ENCODE measurements around the gene CLIP2. TPM values are rescaled to one million over a fixed set of nuclear protein-coding genes. Genes with fewer than 3 reads are reported as not detected.
"Not testable (repeated sequence)": the region's sequence is repeated elsewhere in the genome, so short reads cannot be mapped to it uniquely, and the experiment has no call there.

Gene CLIP2
- total RNA-seq, 2 experiments from 2014 or later, result 0.72 to 0.89 TPM

- H3K9me3 Mint-ChIP-seq, result peaks cover 3% of the 10 kb centered on the region
- H3K4me1 Mint-ChIP-seq, result peaks cover 27% of the 10 kb centered on the region
- no peak overlapping the region for H3K4me3 Mint-ChIP-seq
- CTCF ChIA-PET, result interaction anchor here (0.6 to 1.3 kb wide), 2 partner anchors 9 to 10 kb away, joined by 3 to 5 read pairs; no protein-coding TSS in a partner anchor
- no peak for DNase-seq
- no peaks in the 10 kb centered on the region for H3K36me3 Mint-ChIP-seq (ENCODE audit: low read depth)
- POLR2A ChIA-PET, result no interaction called here
- H3K27me3 Mint-ChIP-seq, result peaks cover 2% of the 10 kb centered on the region
- H3K27ac Mint-ChIP-seq, result no peak overlapping the region
These were observed 18.7 kb downstream of the CLIP2 start for GRCh38 chr7:74307738-74308505.

GRCh38 chr7:74309181-74309580 is 20.0 kb downstream of the CLIP2 start:
- ChIA-PET POLR2A (no interaction called here), CTCF (interaction anchor here (0.6 to 1.9 kb wide), 2 partner anchors 103 to 384 kb away, joined by 3 to 4 read pairs; no protein-coding TSS in a partner anchor)
- peaks cover 2% of the 10 kb centered on the region for H3K27me3 Mint-ChIP-seq
- no peaks in the 10 kb centered on the region for H3K36me3 Mint-ChIP-seq (ENCODE audit: low read depth)
- H3K27ac Mint-ChIP-seq, result no peak overlapping the region
- no peak for DNase-seq
- peaks cover 3% of the 10 kb centered on the region for H3K9me3 Mint-ChIP-seq
- peaks cover 27% of the 10 kb centered on the region for H3K4me1 Mint-ChIP-seq
- H3K4me3 Mint-ChIP-seq, result no peak overlapping the region

- Mint-ChIP-seq H3K27ac (peak overlapping the region; percentile 16), H3K4me3 (no peak overlapping the region), H3K27me3 (peaks cover 2% of the 10 kb centered on the region), H3K9me3 (peaks cover 3% of the 10 kb centered on the region), H3K36me3 (ENCODE audit: low read depth) (no peaks in the 10 kb centered on the region), H3K4me1 (peaks cover 21% of the 10 kb centered on the region)
- CTCF ChIA-PET, result interaction anchor here (0.6 to 0.7 kb wide), 2 partner anchors 13 to 56 kb away, joined by 3 to 4 read pairs; no protein-coding TSS in a partner anchor
- no peak for DNase-seq
- POLR2A ChIA-PET, result no interaction called here
These were observed 22.1 kb downstream of the CLIP2 start for GRCh38 chr7:74311305-74311744.

GRCh38 chr7:74312418-74313028 is 23.3 kb downstream of the CLIP2 start:
- peaks cover 3% of the 10 kb centered on the region for H3K9me3 Mint-ChIP-seq
- CTCF ChIA-PET, result interaction anchor here (0.6 to 0.9 kb wide), 2 partner anchors 21 to 69 kb away, joined by 3 to 4 read pairs; no protein-coding TSS in a partner anchor
- H3K36me3 Mint-ChIP-seq (ENCODE audit: low read depth), result no peaks in the 10 kb centered on the region
- peaks cover 2% of the 10 kb centered on the region for H3K27me3 Mint-ChIP-seq
- POLR2A ChIA-PET, result no interaction called here
- DNase-seq, result no peak
- peaks cover 11% of the 10 kb centered on the region for H3K4me1 Mint-ChIP-seq
- no peak overlapping the region for H3K27ac Mint-ChIP-seq
- H3K4me3 Mint-ChIP-seq, result no peak overlapping the region

DNA sequence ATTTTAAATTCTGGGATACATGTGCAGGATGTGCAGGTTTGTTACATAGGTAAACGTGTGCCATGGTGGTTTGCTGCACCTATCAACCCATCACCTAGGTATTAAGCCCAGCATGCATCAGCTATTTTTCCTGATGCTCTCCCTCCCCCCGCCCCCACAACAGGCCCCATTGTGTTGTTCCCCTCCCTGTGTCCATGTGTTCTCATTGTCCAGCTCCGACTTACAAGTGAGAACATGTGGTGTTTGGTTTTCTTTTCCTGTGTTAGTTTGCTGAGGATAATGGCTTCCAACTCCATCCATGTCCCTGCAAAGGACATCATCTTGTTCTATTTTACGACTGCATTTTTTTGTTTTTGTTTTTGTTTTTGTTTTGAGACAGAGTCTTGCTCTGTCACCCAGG is 26.7 kb downstream of the CLIP2 start:
- H3K27me3 Mint-ChIP-seq; DNase-seq; H3K4me1 Mint-ChIP-seq; H3K9me3 Mint-ChIP-seq; POLR2A ChIA-PET; H3K36me3 Mint-ChIP-seq (ENCODE audit: low read depth); CTCF ChIA-PET; H3K4me3 Mint-ChIP-seq: not testable (repeated sequence)
- peak overlapping the region; percentile 5 for H3K27ac Mint-ChIP-seq

GRCh38 chr7:74317146-74317782 is 28.1 kb downstream of the CLIP2 start:
- H3K27ac Mint-ChIP-seq, result no peak overlapping the region
- no peak overlapping the region for H3K4me3 Mint-ChIP-seq
- DNase-seq, result no peak
- H3K36me3 Mint-ChIP-seq (ENCODE audit: low read depth), result no peaks in the 10 kb centered on the region
- CTCF ChIA-PET, result interaction anchor here (1.0 to 1.2 kb wide), 4 partner anchors 9 to 127 kb away, joined by 3 to 5 read pairs (median 4); no protein-coding TSS in a partner anchor
- H3K27me3 Mint-ChIP-seq, result no peaks in the 10 kb centered on the region
- POLR2A ChIA-PET, result no interaction called here
- peaks cover 3% of the 10 kb centered on the region for H3K4me1 Mint-ChIP-seq
- no peaks in the 10 kb centered on the region for H3K9me3 Mint-ChIP-seq

GRCh38 chr7:74318043-74318442 is 28.8 kb downstream of the CLIP2 start:
- ChIA-PET POLR2A (no interaction called here), CTCF (interaction anchor here (1.0 to 1.2 kb wide), 3 partner anchors 10 to 126 kb away, joined by 3 to 5 read pairs (median 4); no protein-coding TSS in a partner anchor)
- Mint-ChIP-seq H3K9me3 (no peaks in the 10 kb centered on the region), H3K4me1 (no peaks in the 10 kb centered on the region), H3K36me3 (ENCODE audit: low read depth) (no peaks in the 10 kb centered on the region), H3K4me3 (no peak overlapping the region), H3K27ac (no peak overlapping the region), H3K27me3 (no peaks in the 10 kb centered on the region)
- DNase-seq, result no peak

- Mint-ChIP-seq H3K4me3 (no peak overlapping the region), H3K27ac (no peak overlapping the region), H3K27me3 (no peaks in the 10 kb centered on the region), H3K9me3 (no peaks in the 10 kb centered on the region), H3K36me3 (ENCODE audit: low read depth) (no peaks in the 10 kb centered on the region), H3K4me1 (no peaks in the 10 kb centered on the region)
- ChIA-PET POLR2A (no interaction called here), CTCF (interaction anchor here (0.8 to 1.4 kb wide), 2 partner anchors 14 to 22 kb away, joined by 3 read pairs; no protein-coding TSS in a partner anchor)
- no peak for DNase-seq
These were observed 31.5 kb downstream of the CLIP2 start for GRCh38 chr7:74320645-74321221.

DNA sequence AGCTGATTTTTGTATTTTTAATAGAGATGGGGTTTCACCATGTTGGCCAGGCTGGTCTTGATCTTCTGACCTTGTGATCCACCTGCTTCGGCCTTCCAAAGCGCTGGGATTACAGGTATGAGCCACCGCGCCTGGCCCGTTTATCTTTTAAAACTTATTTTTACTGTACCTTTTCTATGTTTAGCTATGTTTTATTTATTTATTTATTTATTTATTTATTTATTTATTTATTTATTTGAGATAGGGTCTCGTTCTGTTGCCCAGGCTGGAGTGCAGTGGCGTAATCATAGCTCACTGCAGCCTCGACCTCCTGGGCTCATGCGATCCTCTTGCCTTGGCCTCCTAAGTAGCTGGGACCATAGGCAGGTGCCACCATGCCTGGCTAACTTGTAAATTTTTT is 33.7 kb downstream of the CLIP2 start:
- CTCF ChIA-PET; H3K9me3 Mint-ChIP-seq; H3K4me1 Mint-ChIP-seq; H3K27me3 Mint-ChIP-seq; H3K4me3 Mint-ChIP-seq; H3K27ac Mint-ChIP-seq; DNase-seq; POLR2A ChIA-PET; H3K36me3 Mint-ChIP-seq (ENCODE audit: low read depth): not testable (repeated sequence)

GRCh38 chr7:74324531-74325209 is 35.5 kb downstream of the CLIP2 start:
- CTCF ChIA-PET, result no interaction called here
- no peaks in the 10 kb centered on the region for H3K9me3 Mint-ChIP-seq
- H3K4me1 Mint-ChIP-seq, result no peaks in the 10 kb centered on the region
- no peak overlapping the region for H3K27ac Mint-ChIP-seq
- H3K36me3 Mint-ChIP-seq (ENCODE audit: low read depth), result no peaks in the 10 kb centered on the region
- no peak for DNase-seq
- POLR2A ChIA-PET, result no interaction called here
- H3K27me3 Mint-ChIP-seq, result no peaks in the 10 kb centered on the region
- H3K4me3 Mint-ChIP-seq, result no peak overlapping the region

DNA sequence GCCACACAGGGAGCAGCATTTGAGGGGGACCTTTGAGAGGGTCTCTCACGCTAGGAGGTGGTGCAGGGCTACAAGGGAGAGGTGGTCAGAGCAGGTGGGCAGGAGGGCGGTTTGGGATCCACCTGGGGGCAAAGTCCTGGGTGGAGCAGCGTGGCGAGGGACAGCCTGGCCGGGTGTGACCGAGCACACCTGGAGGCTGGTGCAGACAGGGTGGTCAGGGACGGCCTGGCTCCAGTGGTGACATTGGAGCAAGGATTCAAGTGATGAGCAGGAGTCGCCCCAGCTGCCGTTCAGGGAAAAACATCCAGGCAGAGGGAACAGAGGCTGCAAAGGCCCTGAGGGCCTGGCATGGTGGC is 36.0 kb downstream of the CLIP2 start:
- no peaks in the 10 kb centered on the region for H3K36me3 Mint-ChIP-seq (ENCODE audit: low read depth)
- no peak overlapping the region for H3K27ac Mint-ChIP-seq
- ChIA-PET CTCF (no interaction called here), POLR2A (no interaction called here)
- no peak overlapping the region for H3K4me3 Mint-ChIP-seq
- no peaks in the 10 kb centered on the region for H3K27me3 Mint-ChIP-seq
- no peaks in the 10 kb centered on the region for H3K4me1 Mint-ChIP-seq
- DNase-seq, result no peak
- H3K9me3 Mint-ChIP-seq, result no peaks in the 10 kb centered on the region

- no peak for DNase-seq
- Mint-ChIP-seq H3K4me1 (no peaks in the 10 kb centered on the region), H3K27ac (no peak overlapping the region), H3K36me3 (ENCODE audit: low read depth) (no peaks in the 10 kb centered on the region), H3K9me3 (no peaks in the 10 kb centered on the region), H3K4me3 (no peak overlapping the region), H3K27me3 (no peaks in the 10 kb centered on the region)
- POLR2A ChIA-PET, result no interaction called here
- CTCF ChIA-PET, result no interaction called here
These were observed 40.0 kb downstream of the CLIP2 start for GRCh38 chr7:74329225-74329624.
